Nephron (organoid): ENCODE measurements around the gene SELENOO.

ENCODE experiments used
- H3K27ac Mint-ChIP-seq, 3 experiments: 2 replicates each; pipeline ENCODE4 v1.8.0; 2020; ENCODE audit warnings: mixed read lengths in 3 of 3, mild to moderate bottlenecking in 2 of 3, moderate library complexity in 1 of 3
- H3K27me3 Mint-ChIP-seq: 2 replicates; pipeline ENCODE4 v1.8.0; 2021; ENCODE audit warnings: low read depth, mild to moderate bottlenecking, moderate library complexity, mixed read lengths
- H3K36me3 Mint-ChIP-seq: 2 replicates; pipeline ENCODE4 v1.8.0; 2020; ENCODE audit warnings: low read depth, mixed read lengths
- H3K4me1 Mint-ChIP-seq: 2 replicates; pipeline ENCODE4 v1.8.0; 2020; ENCODE audit warnings: mixed read lengths
- H3K4me3 Mint-ChIP-seq, 3 experiments: 2 replicates each; pipeline ENCODE4 v1.8.0; 2020; ENCODE audit warnings: mild to moderate bottlenecking in 3 of 3, mixed read lengths in 3 of 3, moderate library complexity in 2 of 3
- H3K9me3 Mint-ChIP-seq: 2 replicates; pipeline ENCODE4 v1.8.0; 2020; ENCODE audit warnings: mixed read lengths
- TF ChIP-seq, protein P1 (sequence below), 3 experiments: fragments of 200-600 bp; sonication (generic); IDR thresholded peaks; one replicate each; pipeline ENCODE4 v1.5.0; 2021; ENCODE audit warnings: antibody characterized with exemption in 3 of 3; ENCODE audit not compliant: unreplicated experiment in 3 of 3

SELENOO gene

DNA sequence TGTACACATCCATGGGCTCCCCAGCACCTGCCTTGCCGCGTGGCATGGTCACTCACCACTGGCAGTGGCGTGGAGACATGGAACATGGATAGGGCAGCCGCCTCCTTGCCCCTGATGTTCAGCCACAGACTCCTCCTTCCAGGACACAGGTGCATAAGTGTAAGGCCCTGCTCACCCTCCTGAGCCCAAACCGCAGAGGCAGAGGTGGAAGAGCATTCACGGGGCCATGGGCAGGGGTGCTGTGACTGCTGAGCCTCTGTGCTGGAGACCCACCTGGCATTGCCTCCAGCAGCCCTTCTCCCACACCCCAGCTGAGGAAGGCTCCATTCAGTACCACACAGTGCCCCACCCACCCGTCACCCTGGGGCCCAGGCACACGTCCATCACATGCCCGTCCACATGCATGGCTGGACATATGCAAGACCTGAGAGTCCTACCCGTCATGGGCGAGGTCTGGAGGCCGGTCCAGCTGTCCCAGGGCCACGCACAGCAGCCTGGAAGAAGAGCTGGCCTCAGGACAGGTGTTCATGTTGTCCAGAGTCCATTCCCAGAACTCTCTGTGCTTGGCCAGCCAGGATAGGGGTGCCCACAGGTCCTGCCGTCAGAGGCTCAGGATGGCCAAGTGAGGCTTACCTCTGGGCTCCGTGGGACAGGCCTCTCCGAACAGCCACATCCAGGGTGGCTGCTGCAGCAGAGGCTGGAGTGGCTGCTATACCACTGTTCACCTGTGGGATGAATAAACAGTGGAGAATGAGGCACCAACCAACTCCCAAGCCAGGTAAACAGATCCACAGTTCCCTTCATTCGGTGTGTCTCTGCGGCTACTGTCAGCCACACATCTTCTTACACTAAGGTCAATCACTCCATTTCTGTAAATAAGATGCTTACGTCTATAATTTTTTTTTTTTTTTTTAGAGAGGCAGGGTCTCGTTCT, 45.7 kb downstream of the SELENOO start:
- no peaks in the 10 kb centered on the region for H3K27me3 Mint-ChIP-seq
- H3K36me3 Mint-ChIP-seq: no peaks in the 10 kb centered on the region
- H3K4me1 Mint-ChIP-seq: peaks cover 15% of the 10 kb centered on the region
- peak overlapping the region; percentile 76 to 97 (median 81) for H3K4me3 Mint-ChIP-seq
- H3K9me3 Mint-ChIP-seq: no peaks in the 10 kb centered on the region
- H3K27ac Mint-ChIP-seq: no peak overlapping the region
- TF ChIP-seq, protein P1, sequence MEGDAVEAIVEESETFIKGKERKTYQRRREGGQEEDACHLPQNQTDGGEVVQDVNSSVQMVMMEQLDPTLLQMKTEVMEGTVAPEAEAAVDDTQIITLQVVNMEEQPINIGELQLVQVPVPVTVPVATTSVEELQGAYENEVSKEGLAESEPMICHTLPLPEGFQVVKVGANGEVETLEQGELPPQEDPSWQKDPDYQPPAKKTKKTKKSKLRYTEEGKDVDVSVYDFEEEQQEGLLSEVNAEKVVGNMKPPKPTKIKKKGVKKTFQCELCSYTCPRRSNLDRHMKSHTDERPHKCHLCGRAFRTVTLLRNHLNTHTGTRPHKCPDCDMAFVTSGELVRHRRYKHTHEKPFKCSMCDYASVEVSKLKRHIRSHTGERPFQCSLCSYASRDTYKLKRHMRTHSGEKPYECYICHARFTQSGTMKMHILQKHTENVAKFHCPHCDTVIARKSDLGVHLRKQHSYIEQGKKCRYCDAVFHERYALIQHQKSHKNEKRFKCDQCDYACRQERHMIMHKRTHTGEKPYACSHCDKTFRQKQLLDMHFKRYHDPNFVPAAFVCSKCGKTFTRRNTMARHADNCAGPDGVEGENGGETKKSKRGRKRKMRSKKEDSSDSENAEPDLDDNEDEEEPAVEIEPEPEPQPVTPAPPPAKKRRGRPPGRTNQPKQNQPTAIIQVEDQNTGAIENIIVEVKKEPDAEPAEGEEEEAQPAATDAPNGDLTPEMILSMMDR (IDR thresholded peaks at IDR 0.05; ENCODE audit: unreplicated experiment in 3 of 3): no peak

DNA sequence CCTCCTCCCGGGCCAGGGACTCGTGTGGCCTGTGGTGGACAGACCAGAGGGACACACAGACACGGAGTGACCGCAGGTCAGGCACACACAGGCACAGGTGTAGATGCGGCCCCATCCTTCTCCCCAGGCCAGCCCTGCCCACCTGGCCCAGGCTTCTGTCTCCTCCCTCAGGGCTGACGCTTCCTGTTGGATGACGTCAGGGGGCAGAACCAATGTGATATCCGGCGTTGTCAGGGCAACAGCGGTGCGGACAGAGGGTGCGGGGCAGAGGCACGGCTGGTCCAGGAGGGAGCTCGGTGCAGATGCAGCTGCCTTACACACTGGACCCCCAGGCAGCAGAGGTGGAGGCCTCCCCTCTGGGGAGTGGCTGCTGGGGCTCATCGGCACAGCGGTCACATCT, 46.9 kb downstream of the SELENOO start:
- H3K27me3 Mint-ChIP-seq: no peaks in the 10 kb centered on the region
- peak overlapping the region in 1 of 3 experiments; percentile 45 for H3K27ac Mint-ChIP-seq
- no peaks in the 10 kb centered on the region for H3K36me3 Mint-ChIP-seq
- peak overlapping the region; percentile 71 to 76 (median 74) for H3K4me3 Mint-ChIP-seq
- no peaks in the 10 kb centered on the region for H3K9me3 Mint-ChIP-seq
- peaks cover 5% of the 10 kb centered on the region for H3K4me1 Mint-ChIP-seq
- TF ChIP-seq, protein P1 (IDR thresholded peaks at IDR 0.05; ENCODE audit: unreplicated experiment in 3 of 3): no peak

- Mint-ChIP-seq H3K9me3 (no peaks in the 10 kb centered on the region), H3K4me3 (peak overlapping the region; percentile 71 to 76 (median 74)), H3K4me1 (peaks cover 5% of the 10 kb centered on the region), H3K36me3 (no peaks in the 10 kb centered on the region), H3K27ac (no peak overlapping the region), H3K27me3 (no peaks in the 10 kb centered on the region)
- TF ChIP-seq, protein P1 (IDR thresholded peaks at IDR 0.05; ENCODE audit: unreplicated experiment in 3 of 3): no peak
Observed at GRCh38 chr22:50248196-50249081, 47.6 kb downstream of the SELENOO start.

DNA sequence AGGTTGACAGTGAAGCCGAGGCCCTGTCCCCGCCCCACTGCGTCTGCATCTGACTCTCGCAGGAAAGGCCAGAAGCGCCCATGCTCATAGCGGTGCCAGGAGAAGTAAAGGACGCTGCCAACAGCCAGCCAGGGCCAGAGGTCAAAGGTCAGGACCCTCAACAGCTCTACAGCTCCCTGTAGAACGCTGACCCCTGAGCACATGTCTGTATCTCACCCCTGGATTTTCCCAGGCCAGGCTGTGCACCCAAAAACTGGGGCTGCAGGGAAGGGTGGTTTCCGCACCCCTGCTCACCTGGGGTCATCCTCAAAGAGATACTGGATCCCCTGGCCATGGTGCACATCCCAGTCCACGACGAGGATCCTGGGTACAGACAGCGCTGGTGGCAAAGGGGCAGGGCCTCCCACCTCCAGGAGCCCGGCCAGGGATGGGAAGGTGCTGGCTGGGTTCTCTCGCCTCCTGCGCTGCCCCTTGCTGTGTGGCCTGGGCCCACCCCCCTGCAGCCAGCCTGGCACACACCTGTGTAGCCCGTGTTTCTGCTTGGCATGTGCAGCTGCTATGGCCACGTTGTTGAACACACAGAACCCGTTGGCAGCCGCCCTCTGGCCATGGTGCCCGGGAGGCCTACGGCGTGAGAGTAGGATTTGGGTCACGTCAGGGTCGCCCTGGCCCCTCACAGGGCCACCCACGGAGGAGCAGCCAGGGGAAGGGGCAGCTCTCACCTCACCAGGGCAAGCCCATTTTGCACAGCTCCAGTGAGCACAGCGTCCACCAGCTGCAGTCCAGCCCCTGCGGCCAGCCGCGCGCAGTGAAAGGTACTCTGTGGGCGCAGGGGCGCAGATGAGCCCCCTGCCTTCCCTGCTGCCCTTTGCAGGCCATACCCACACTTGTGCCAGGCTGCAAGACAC, 48.8 kb downstream of the SELENOO start:
- no peaks in the 10 kb centered on the region for H3K36me3 Mint-ChIP-seq
- H3K27ac Mint-ChIP-seq: no peak overlapping the region
- H3K4me3 Mint-ChIP-seq: peak overlapping the region; percentile 75 to 77 (median 75)
- no peaks in the 10 kb centered on the region for H3K9me3 Mint-ChIP-seq
- H3K4me1 Mint-ChIP-seq: peaks cover 5% of the 10 kb centered on the region
- TF ChIP-seq, protein P1 (IDR thresholded peaks at IDR 0.05; ENCODE audit: unreplicated experiment in 3 of 3): no peak
- H3K27me3 Mint-ChIP-seq: no peaks in the 10 kb centered on the region

DNA sequence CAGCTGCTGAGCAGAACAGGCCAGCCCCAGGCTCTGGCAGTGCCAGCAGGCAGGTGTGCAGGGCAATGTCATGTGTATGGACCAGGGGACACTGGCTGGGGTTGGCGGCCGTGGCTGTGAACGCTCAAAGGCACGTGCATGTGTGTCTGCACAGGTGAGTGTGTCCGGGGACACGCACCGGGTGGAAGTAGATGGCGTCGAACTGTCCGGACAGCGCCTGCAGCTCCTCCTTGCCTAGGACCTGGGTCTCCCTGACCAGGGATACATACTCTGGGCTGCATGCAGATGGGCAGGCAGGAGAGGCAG, 49.4 kb downstream of the SELENOO start:
- TF ChIP-seq, protein P1 (IDR thresholded peaks at IDR 0.05; ENCODE audit: unreplicated experiment in 3 of 3): no peak
- H3K27ac Mint-ChIP-seq: no peak overlapping the region
- H3K27me3 Mint-ChIP-seq: no peaks in the 10 kb centered on the region
- H3K9me3 Mint-ChIP-seq: no peaks in the 10 kb centered on the region
- H3K36me3 Mint-ChIP-seq: no peaks in the 10 kb centered on the region
- no peaks in the 10 kb centered on the region for H3K4me1 Mint-ChIP-seq
- H3K4me3 Mint-ChIP-seq: peak overlapping the region; percentile 75 to 77 (median 75)
